Measurements from ENCODE around the gene COL15A1.

Gene COL15A1

GRCh38 chr9:98974554-98974953, 30.8 kb downstream of the COL15A1 start:
- FAIRE-seq: no peak

GRCh38 chr9:98974994-98975712, 31.4 kb downstream of the COL15A1 start:
- FAIRE-seq: no peak

GRCh38 chr9:98975838-98976237, 32.1 kb downstream of the COL15A1 start:
- no peak for FAIRE-seq

- FAIRE-seq: no peak
Observed at GRCh38 chr9:98977246-98977714, 33.6 kb downstream of the COL15A1 start.

- FAIRE-seq: no peak
Observed at GRCh38 chr9:98977813-98978212, 34.1 kb downstream of the COL15A1 start.

- no peak for FAIRE-seq
Observed at GRCh38 chr9:98978231-98978681, 34.5 kb downstream of the COL15A1 start.

GRCh38 chr9:98980291-98980690, 36.6 kb downstream of the COL15A1 start:
- no peak for FAIRE-seq

GRCh38 chr9:98983295-98984268, 39.9 kb downstream of the COL15A1 start:
- no peak for FAIRE-seq

GRCh38 chr9:98985596-98985995, 41.9 kb downstream of the COL15A1 start:
- FAIRE-seq: no peak

GRCh38 chr9:98986866-98987651, 43.4 kb downstream of the COL15A1 start:
- no peak for FAIRE-seq

- no peak for FAIRE-seq
Observed at GRCh38 chr9:98989036-98990000, 45.6 kb downstream of the COL15A1 start.

GRCh38 chr9:98990181-98990870, 46.6 kb downstream of the COL15A1 start:
- FAIRE-seq: no peak

GRCh38 chr9:98992107-98992884, 48.6 kb downstream of the COL15A1 start:
- FAIRE-seq: no peak

GRCh38 chr9:98992885-98993569, 49.3 kb downstream of the COL15A1 start:
- no peak for FAIRE-seq

GRCh38 chr9:98993570-98993945, 49.9 kb downstream of the COL15A1 start:
- no peak for FAIRE-seq

GRCh38 chr9:98994172-98995058, 50.7 kb downstream of the COL15A1 start:
- no peak for FAIRE-seq

- no peak for FAIRE-seq
Observed at GRCh38 chr9:98995059-98995671, 51.5 kb downstream of the COL15A1 start.

- no peak for FAIRE-seq
Observed at GRCh38 chr9:98995971-98996504, 52.3 kb downstream of the COL15A1 start.

All from islet of Langerhans (tissue), 1 donor.